Stimulated activated CD8-positive, alpha-beta memory T cell treated with anti-CD3 and anti-CD28 coated beads, Interleukin-12 subunit alpha, Interleukin-12 subunit beta, amount 100 ng/mL, for 1 hour (primary cell): ENCODE measurements around the gene MORF4L2.

Experiments used
- DNase-seq: peaks from one replicate; pipeline ENCODE4 v3.0.0-alpha.2; 2020; ENCODE audit warnings: low read depth

The MORF4L2 gene

GRCh38 chrX:103631145-103631544 is 55.4 kb downstream of the MORF4L2 start:
- no peak for DNase-seq

DNA sequence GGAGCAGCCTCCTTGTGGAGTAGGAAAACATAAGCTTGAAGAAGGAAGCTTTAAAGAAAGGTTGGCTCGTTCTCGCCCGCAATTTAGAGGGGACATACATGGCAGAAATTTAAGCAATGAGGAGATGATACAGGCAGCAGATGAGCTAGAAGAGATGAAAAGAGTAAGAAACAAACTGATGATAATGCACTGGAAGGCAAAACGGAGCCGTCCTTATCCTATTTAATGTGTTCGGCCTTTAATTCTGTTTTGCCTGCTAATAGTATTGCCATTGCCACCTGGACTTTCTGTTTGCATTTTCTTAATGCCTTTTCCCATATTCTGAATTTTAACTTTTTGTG is 56.4 kb downstream of the MORF4L2 start:
- no peak for DNase-seq

GRCh38 chrX:103629318-103630170 is 57.0 kb downstream of the MORF4L2 start:
- DNase-seq, result no peak

GRCh38 chrX:103628386-103629317 is 57.8 kb downstream of the MORF4L2 start, which contains the start of gene TCEAL1:
Gene TCEAL1, plus strand, starts transcription at chrX:103628975. Its CDS starts 942 bp downstream, at chrX:103629917.
- no peak for DNase-seq

GRCh38 chrX:103626855-103627254 is 59.6 kb downstream of the MORF4L2 start:
- DNase-seq, result no peak
